H9 (cell line): ENCODE measurements around the gene C19orf85. TPM values are rescaled to one million over a fixed set of nuclear protein-coding genes. Genes with fewer than 3 reads are reported as not detected.
A peak's percentile ranks its signal among the peaks of the same experiment; 100 is the strongest.

ENCODE experiments used
- DNase-seq: peaks from one replicate; pipeline ENCODE4 v3.0.0-alpha.2; 2017
- H2AFZ ChIP-seq: one replicate; pipeline ENCODE4 v1.6.1; 2013; ENCODE audit warnings: mild to moderate bottlenecking, low read length, control low read depth, moderate library complexity
- H2AK5ac ChIP-seq: 2 replicates; pipeline ENCODE4 v1.6.1; 2013; ENCODE audit warnings: low read length, control low read depth, mixed read lengths; ENCODE audit not compliant: insufficient read length
- H2BK120ac ChIP-seq: one replicate; pipeline ENCODE4 v1.6.1; 2013; ENCODE audit warnings: low read depth, mild to moderate bottlenecking, low read length, control low read depth, inconsistent platforms; ENCODE audit not compliant: poor library complexity, severe bottlenecking
- H2BK12ac ChIP-seq: 2 replicates; pipeline ENCODE4 v1.6.1; 2013; ENCODE audit warnings: low read length, control low read depth, mixed read lengths, low read depth; ENCODE audit not compliant: insufficient read length
- H2BK15ac ChIP-seq: 2 replicates; pipeline ENCODE4 v1.6.1; 2013; ENCODE audit warnings: low read depth, low read length, control low read depth
- H2BK20ac ChIP-seq: one replicate; pipeline ENCODE4 v1.6.1; 2013; ENCODE audit warnings: low read depth, mild to moderate bottlenecking, low read length, control low read depth, inconsistent platforms; ENCODE audit not compliant: poor library complexity, severe bottlenecking
- H2BK5ac ChIP-seq: 2 replicates; pipeline ENCODE4 v1.6.1; 2013; ENCODE audit warnings: low read length, control low read depth, mixed read lengths; ENCODE audit not compliant: insufficient read length
- H3K14ac ChIP-seq: 2 replicates; pipeline ENCODE4 v1.6.1; 2013; ENCODE audit warnings: low read length, control low read depth; ENCODE audit not compliant: insufficient read depth
- H3K18ac ChIP-seq: 2 replicates; pipeline ENCODE4 v1.6.1; 2013; ENCODE audit warnings: low read depth, mild to moderate bottlenecking, mixed read lengths, low read length, control low read depth; ENCODE audit not compliant: insufficient read length
- H3K23ac ChIP-seq: 2 replicates; pipeline ENCODE4 v1.6.1; 2013; ENCODE audit warnings: low read length, control low read depth, mixed read lengths, low read depth; ENCODE audit not compliant: insufficient read length
- H3K23me2 ChIP-seq: 2 replicates; pipeline ENCODE4 v1.6.1; 2013; ENCODE audit warnings: low read depth, mild to moderate bottlenecking, mixed read lengths, low read length, control low read depth; ENCODE audit not compliant: insufficient read length, poor library complexity, severe bottlenecking
- H3K27ac ChIP-seq: 2 replicates; pipeline ENCODE4 v1.5.1; 2013; ENCODE audit warnings: low read length, control low read depth, mixed read lengths, low read depth; ENCODE audit not compliant: insufficient read length
- H3K27me3 ChIP-seq: 2 replicates; pipeline ENCODE4 v1.6.1; 2013; ENCODE audit warnings: low read length, control low read depth, inconsistent platforms; ENCODE audit not compliant: insufficient read depth
- H3K4ac ChIP-seq: 2 replicates; pipeline ENCODE4 v1.6.1; 2013; ENCODE audit warnings: low read depth, mild to moderate bottlenecking, control low read depth, inconsistent platforms, low read length, moderate library complexity
- H3K4me1 ChIP-seq: 2 replicates; pipeline ENCODE4 v1.6.1; 2013; ENCODE audit warnings: low read length, control low read depth, inconsistent platforms; ENCODE audit not compliant: insufficient read depth
- H3K4me2 ChIP-seq: 2 replicates; pipeline ENCODE4 v1.6.1; 2013; ENCODE audit warnings: low read length, control low read depth, mixed read lengths; ENCODE audit not compliant: insufficient read length, insufficient read depth
- H3K56ac ChIP-seq: 2 replicates; pipeline ENCODE4 v1.6.1; 2013; ENCODE audit warnings: low read depth, mild to moderate bottlenecking, mixed read lengths, low read length, control low read depth; ENCODE audit not compliant: insufficient read length
- H3K79me1 ChIP-seq: 2 replicates; pipeline ENCODE4 v1.6.1; 2013; ENCODE audit warnings: low read depth, mild to moderate bottlenecking, moderate library complexity, low read length, control low read depth, inconsistent platforms; ENCODE audit not compliant: insufficient read depth, poor library complexity, severe bottlenecking
- H3K79me2 ChIP-seq: 2 replicates; pipeline ENCODE4 v1.6.1; 2013; ENCODE audit warnings: low read length, control low read depth, inconsistent platforms; ENCODE audit not compliant: insufficient read depth
- H3K9ac ChIP-seq: 2 replicates; pipeline ENCODE4 v1.6.1; 2013; ENCODE audit warnings: low read length, control low read depth, mixed read lengths; ENCODE audit not compliant: insufficient read length; ENCODE audit errors: extremely low read depth
- H3K9me3 ChIP-seq: one replicate; pipeline ENCODE4 v1.6.1; 2013; ENCODE audit warnings: low read depth, low read length, inconsistent platforms; ENCODE audit not compliant: control insufficient read depth
- H3T11ph ChIP-seq: one replicate; pipeline ENCODE4 v1.6.1; 2013; ENCODE audit warnings: mild to moderate bottlenecking, low read length, control low read depth, inconsistent platforms
- H4K20me1 ChIP-seq: one replicate; pipeline ENCODE4 v1.6.1; 2013; ENCODE audit not compliant: control insufficient read depth, insufficient read length, insufficient read depth
- H4K5ac ChIP-seq: 2 replicates; pipeline ENCODE4 v1.6.1; 2013; ENCODE audit warnings: low read depth, mild to moderate bottlenecking, mixed read lengths, low read length, control low read depth; ENCODE audit not compliant: insufficient read length
- H4K8ac ChIP-seq: replicated peaks from 2 replicates; pipeline ENCODE4 v1.6.1; 2013; ENCODE audit warnings: low read length, control low read depth, mixed read lengths, low read depth; ENCODE audit not compliant: insufficient read length
- H4K91ac ChIP-seq: 2 replicates; pipeline ENCODE4 v1.6.1; 2013; ENCODE audit warnings: low read depth, mild to moderate bottlenecking, moderate library complexity, mixed read lengths, low read length, control low read depth; ENCODE audit not compliant: insufficient read length
- H3K27ac Mint-ChIP-seq, 3 experiments: 2 replicates in 2 of 3; 3 replicates in 1 of 3; pipeline ENCODE4 v1.8.0; 2020 to 2021; ENCODE audit warnings: mixed read lengths in 3 of 3, mild to moderate bottlenecking in 1 of 3, moderate library complexity in 1 of 3
- H3K27me3 Mint-ChIP-seq: 2 replicates; pipeline ENCODE4 v1.8.0; 2021; ENCODE audit warnings: low read depth, mild to moderate bottlenecking, moderate library complexity, mixed read lengths
- H3K36me3 Mint-ChIP-seq, 3 experiments: 2 replicates in 2 of 3; 3 replicates in 1 of 3; pipeline ENCODE4 v1.8.0; 2020 to 2021; ENCODE audit warnings: low read depth in 3 of 3, mixed read lengths in 3 of 3; ENCODE audit not compliant: insufficient read depth in 1 of 3
- H3K4me1 Mint-ChIP-seq, 2 experiments: 2 replicates each; pipeline ENCODE4 v1.8.0; 2020; ENCODE audit warnings: mixed read lengths in 2 of 2
- H3K4me3 Mint-ChIP-seq, 2 experiments: 2 replicates in 1 of 2; 3 replicates in 1 of 2; pipeline ENCODE4 v1.8.0; 2020 to 2021; ENCODE audit warnings: mild to moderate bottlenecking in 2 of 2, mixed read lengths in 2 of 2, moderate library complexity in 1 of 2
- H3K9me3 Mint-ChIP-seq, 2 experiments: 2 replicates in 1 of 2; 3 replicates in 1 of 2; pipeline ENCODE4 v1.8.0; 2020; ENCODE audit warnings: mild to moderate bottlenecking in 2 of 2, mixed read lengths in 2 of 2, moderate library complexity in 1 of 2
- WGBS: extraction: QIAGEN DNeasy Blood & Tissue Kit; methylation state at CpG from one replicate; pipeline ENCODE4 v1.1.7; 2013; ENCODE audit warnings: missing lambda C conversion rate, low lambda C conversion rate, mixed read lengths; ENCODE audit not compliant: insufficient read length; ENCODE audit errors: extremely low coverage; 5-methylcytosine and 5-hydroxymethylcytosine counted together
- total RNA-seq: library from RNA; stranded (reverse); gene quantifications from 2 replicates; pipeline ENCODE4 v1.2.1, GENCODE V29; 2021
- TF ChIP-seq, protein P1 (sequence below): fragments of 200-600 bp; sonication (generic); conservative IDR thresholded peaks from 3 replicates; pipeline ENCODE4 v1.8.0; 2021; ENCODE audit warnings: antibody characterized with exemption, mild to moderate bottlenecking

C19orf85 gene
- total RNA-seq, 1 experiment from 2014 or later: 1.2 TPM

- Histone ChIP-seq H2BK120ac (no peak overlapping the region), H2BK5ac (no peak overlapping the region), H3T11ph (no peak overlapping the region), H4K8ac (no peak overlapping the region), H4K20me1 (no peaks in the 10 kb centered on the region), H3K23ac (no peak overlapping the region), H2BK12ac (no peak overlapping the region), H3K4me2 (no peak overlapping the region), H2BK20ac (no peak overlapping the region), H3K4me1 (no peaks in the 10 kb centered on the region), H3K14ac (no peak overlapping the region), H3K79me2 (no peaks in the 10 kb centered on the region), H3K23me2 (peaks cover 5% of the 10 kb centered on the region), H2AFZ (no peak overlapping the region), H3K9ac (no peak overlapping the region), H2AK5ac (no peak overlapping the region), H3K18ac (no peak overlapping the region), H3K27ac (no peak overlapping the region), H3K9me3 (no peaks in the 10 kb centered on the region), H3K4ac (no peak overlapping the region), H3K56ac (no peak overlapping the region), H2BK15ac (no peak overlapping the region), H3K79me1 (no peaks in the 10 kb centered on the region), H4K91ac (no peak overlapping the region), H4K5ac (no peak overlapping the region), H3K27me3 (no peaks in the 10 kb centered on the region)
- Mint-ChIP-seq H3K36me3 (peaks cover 2 to 19% (median 3%) of the 10 kb centered on the region in 3 experiments; a peak in 6 of 7 replicates), H3K4me1 (peaks cover 23 to 56% of the 10 kb centered on the region in 2 experiments), H3K27me3 (no peaks in the 10 kb centered on the region), H3K9me3 (no peaks in the 10 kb centered on the region), H3K4me3 (peak overlapping the region; percentile 85 to 93), H3K27ac (peak overlapping the region in 1 of 3 experiments; percentile 50; a peak in 2 of 7 replicates)
- TF ChIP-seq, protein P1, sequence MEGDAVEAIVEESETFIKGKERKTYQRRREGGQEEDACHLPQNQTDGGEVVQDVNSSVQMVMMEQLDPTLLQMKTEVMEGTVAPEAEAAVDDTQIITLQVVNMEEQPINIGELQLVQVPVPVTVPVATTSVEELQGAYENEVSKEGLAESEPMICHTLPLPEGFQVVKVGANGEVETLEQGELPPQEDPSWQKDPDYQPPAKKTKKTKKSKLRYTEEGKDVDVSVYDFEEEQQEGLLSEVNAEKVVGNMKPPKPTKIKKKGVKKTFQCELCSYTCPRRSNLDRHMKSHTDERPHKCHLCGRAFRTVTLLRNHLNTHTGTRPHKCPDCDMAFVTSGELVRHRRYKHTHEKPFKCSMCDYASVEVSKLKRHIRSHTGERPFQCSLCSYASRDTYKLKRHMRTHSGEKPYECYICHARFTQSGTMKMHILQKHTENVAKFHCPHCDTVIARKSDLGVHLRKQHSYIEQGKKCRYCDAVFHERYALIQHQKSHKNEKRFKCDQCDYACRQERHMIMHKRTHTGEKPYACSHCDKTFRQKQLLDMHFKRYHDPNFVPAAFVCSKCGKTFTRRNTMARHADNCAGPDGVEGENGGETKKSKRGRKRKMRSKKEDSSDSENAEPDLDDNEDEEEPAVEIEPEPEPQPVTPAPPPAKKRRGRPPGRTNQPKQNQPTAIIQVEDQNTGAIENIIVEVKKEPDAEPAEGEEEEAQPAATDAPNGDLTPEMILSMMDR: no peak
- no CpG with 5 or more reads among the region's 12 CpGs for WGBS
- DNase-seq: no peak
These were observed 13.8 kb upstream of the C19orf85 start for GRCh38 chr19:55478364-55478763.
